Measurements from ENCODE around the gene HOXA3.

The HOXA3 gene

GRCh38 chr7:27198138-27198841, 45.9 kb upstream of the HOXA3 start:
- no peak overlapping the region for H3K27ac ChIP-seq

DNA sequence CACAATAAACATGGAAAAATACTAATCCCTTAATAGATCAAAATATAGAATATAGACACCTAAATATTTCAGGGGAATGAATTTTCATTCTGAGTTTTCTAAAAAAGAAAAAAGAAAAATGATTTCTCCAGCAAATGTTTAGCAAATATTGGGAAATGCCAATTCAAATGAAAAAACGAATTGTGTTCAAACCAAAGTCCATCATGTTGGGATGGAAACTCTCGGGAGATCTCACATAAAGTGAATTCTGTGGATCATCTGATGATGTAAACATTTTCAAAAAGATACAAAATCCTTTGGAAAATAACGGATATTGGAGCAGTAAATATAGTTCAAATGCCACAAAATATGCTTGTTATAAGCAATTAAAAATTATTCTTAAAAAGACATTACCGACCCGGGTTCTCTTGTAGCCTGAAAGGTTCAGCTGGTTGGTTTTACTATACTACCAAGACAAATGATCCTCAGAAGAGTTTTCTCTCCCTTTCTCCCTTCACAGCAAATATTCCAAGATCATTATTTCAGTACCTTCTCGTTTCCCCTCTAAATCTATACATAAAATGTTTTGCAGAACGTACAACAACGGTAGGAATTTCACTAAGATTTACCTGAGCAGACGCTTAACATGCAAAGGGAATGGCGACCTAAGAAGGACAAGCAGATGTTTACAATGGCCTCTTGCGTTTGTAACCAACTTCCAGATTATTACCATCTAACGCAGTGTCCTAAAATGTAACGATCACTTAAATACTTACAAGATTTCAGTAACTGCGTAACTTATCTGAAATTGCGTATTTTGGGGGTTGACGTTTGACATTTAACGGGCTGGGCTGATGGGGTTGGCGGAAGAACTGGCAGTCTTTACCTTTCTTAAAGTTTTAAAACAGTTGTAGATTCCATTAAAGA, 45.0 kb upstream of the HOXA3 start:
- H3K27ac ChIP-seq: no peak overlapping the region
- TF ChIP-seq CTCF (conservative IDR thresholded peaks at IDR 0.05) (no peak), ZFX (IDR thresholded peaks at IDR 0.05) (no peak)

More at GRCh38 chr7:27198138-27198841, 45.9 kb upstream of the HOXA3 start:
- TF ChIP-seq CTCF (conservative IDR thresholded peaks at IDR 0.05): no peak
- no peak for TF ChIP-seq ZFX (IDR thresholded peaks at IDR 0.05)

- no peak overlapping the region for H3K27ac ChIP-seq
- TF ChIP-seq ZFX (IDR thresholded peaks at IDR 0.05) (no peak), CTCF (conservative IDR thresholded peaks at IDR 0.05) (peak; percentile 89)
Observed at GRCh38 chr7:27196287-27196767, 43.9 kb upstream of the HOXA3 start.

GRCh38 chr7:27194686-27195379, 42.5 kb upstream of the HOXA3 start:
- H3K27ac ChIP-seq: no peak overlapping the region
- no peak for TF ChIP-seq ZFX (IDR thresholded peaks at IDR 0.05)

- no peak for TF ChIP-seq ZFX (IDR thresholded peaks at IDR 0.05)
- no peak for TF ChIP-seq CTCF (conservative IDR thresholded peaks at IDR 0.05)
- no peak overlapping the region for H3K27ac ChIP-seq
Observed at GRCh38 chr7:27194002-27194352, 41.6 kb upstream of the HOXA3 start.

DNA sequence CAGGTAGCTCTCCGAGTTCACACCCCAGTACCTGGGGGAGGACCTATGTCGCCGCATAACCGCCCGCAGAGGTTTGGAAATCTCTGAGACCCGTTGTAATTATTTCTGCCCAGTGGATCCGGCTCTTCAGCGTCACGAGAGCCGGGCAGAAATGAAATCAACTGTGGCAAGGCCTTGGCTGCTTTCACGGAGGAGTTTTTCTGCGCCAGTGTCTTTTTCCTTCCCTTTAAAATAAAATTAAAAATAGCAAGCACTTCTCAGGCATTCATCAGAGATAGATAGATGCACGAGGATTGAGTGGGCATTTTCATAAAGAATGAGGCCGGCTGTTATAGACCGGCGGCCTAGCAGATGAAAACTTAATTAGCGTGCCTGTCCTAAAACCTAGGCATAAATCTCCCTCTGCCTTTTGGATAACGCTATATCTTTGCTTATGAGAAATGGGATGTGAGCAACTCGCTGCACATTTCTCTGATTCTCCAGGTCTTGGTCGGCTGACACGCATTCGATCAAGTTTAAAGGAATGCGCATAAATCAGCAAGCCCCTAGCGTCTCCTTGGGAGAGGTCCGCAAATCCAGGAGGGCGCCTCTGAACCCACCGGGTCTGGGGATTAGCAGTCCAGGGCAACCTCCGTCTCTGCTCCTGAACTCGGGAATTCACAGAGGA, 41.1 kb upstream of the HOXA3 start:
- no peak overlapping the region for H3K27ac ChIP-seq
- no peak for TF ChIP-seq CTCF (conservative IDR thresholded peaks at IDR 0.05)
- no peak for TF ChIP-seq ZFX (IDR thresholded peaks at IDR 0.05)

GRCh38 chr7:27192546-27193334, 40.4 kb upstream of the HOXA3 start:
- H3K27ac ChIP-seq: no peak overlapping the region
- TF ChIP-seq CTCF (conservative IDR thresholded peaks at IDR 0.05) (no peak), ZFX (IDR thresholded peaks at IDR 0.05) (no peak)
